SK-N-MC (cell line): ENCODE measurements around the gene MAPK9.

ENCODE experiments used
- EZH2 ChIP-seq: fragments of 200-600 bp; sonication (generic); IDR thresholded peaks from one replicate; pipeline ENCODE4 v1.6.1; 2017; ENCODE audit warnings: antibody characterized with exemption
- FOXP2 ChIP-seq: optimal IDR thresholded peaks from 2 replicates; pipeline ENCODE3; 2011; ENCODE audit warnings: mild to moderate bottlenecking, moderate library complexity; ENCODE audit not compliant: insufficient read depth; ENCODE audit errors: extremely low read length, control extremely low read depth
- POLR2AphosphoS5 ChIP-seq: IDR thresholded peaks from 2 replicates; pipeline ENCODE4 v1.6.1; 2012; ENCODE audit warnings: mild to moderate bottlenecking, low read depth, low read length, borderline replicate concordance

DNA sequence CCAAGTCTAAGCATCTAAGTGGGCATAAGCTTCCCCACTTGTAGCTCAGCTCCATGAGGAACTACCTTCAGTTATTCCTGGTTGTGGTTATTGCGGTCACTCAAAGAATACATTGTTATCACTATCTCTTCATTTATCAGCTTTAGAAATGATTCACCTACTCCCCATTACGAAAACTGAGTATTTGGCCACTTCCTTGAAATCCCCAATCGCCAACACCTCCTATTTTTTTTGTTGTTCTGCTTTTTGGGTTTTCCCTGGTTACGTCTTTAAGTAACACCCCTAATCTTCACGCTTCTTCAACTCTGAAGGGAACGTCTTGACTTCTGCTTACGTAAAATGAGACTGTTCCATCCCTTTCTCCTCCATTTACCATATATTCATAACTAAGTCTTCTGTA, 20.7 kb downstream of the MAPK9 start:
- no peak for TF ChIP-seq EZH2
- TF ChIP-seq POLR2AphosphoS5 = no peak
- no peak for TF ChIP-seq FOXP2
